DOHH2 (cell line): ENCODE data around the gene ZNF507.

Experiments
- H3F3A ChIP-seq: fragments of 200-600 bp; sonication (generic), shearing (Covaris generic); 2 replicates; pipeline ENCODE4 v1.6.0; 2016; ENCODE audit warnings: antibody characterized with exemption, mild to moderate bottlenecking; ENCODE audit not compliant: control insufficient read depth, insufficient read depth
- H3K27ac ChIP-seq: fragments of 200-600 bp; sonication (generic); 2 replicates; pipeline ENCODE4 v1.5.1; 2014; ENCODE audit warnings: low read depth, mild to moderate bottlenecking, low read length, moderate library complexity
- H3K27me3 ChIP-seq: fragments of 200-600 bp; sonication (generic); 2 replicates; pipeline ENCODE4 v1.6.1; 2014; ENCODE audit warnings: mild to moderate bottlenecking, low read length, mixed read lengths; ENCODE audit not compliant: control insufficient read depth
- H3K36me3 ChIP-seq: fragments of 200-600 bp; sonication (generic); 2 replicates; pipeline ENCODE4 v1.6.1; 2014; ENCODE audit warnings: mild to moderate bottlenecking, low read length, moderate library complexity, mixed read lengths; ENCODE audit not compliant: control insufficient read depth
- H3K4me1 ChIP-seq: fragments of 200-600 bp; sonication (generic); 2 replicates; pipeline ENCODE4 v1.6.1; 2014; ENCODE audit warnings: mild to moderate bottlenecking, low read length, mixed read lengths; ENCODE audit not compliant: control insufficient read depth
- H3K4me2 ChIP-seq: fragments of 200-600 bp; sonication (generic); 2 replicates; pipeline ENCODE4 v1.6.0; 2014; ENCODE audit warnings: mild to moderate bottlenecking, low read length, moderate library complexity
- H3K4me3 ChIP-seq: fragments of 200-600 bp; sonication (generic); 2 replicates; pipeline ENCODE4 v1.5.1; 2014; ENCODE audit warnings: mild to moderate bottlenecking, low read length, mixed read lengths
- H3K79me2 ChIP-seq: fragments of 200-600 bp; sonication (generic); 2 replicates; pipeline ENCODE4 v1.6.1; 2014; ENCODE audit warnings: mild to moderate bottlenecking, low read length, mixed read lengths; ENCODE audit not compliant: control insufficient read depth
- H3K9me2 ChIP-seq: fragments of 200-600 bp; sonication (generic); replicated peaks from 2 replicates; pipeline ENCODE4 v1.6.1; 2014; ENCODE audit warnings: mild to moderate bottlenecking, low read length, mixed read lengths; ENCODE audit not compliant: control insufficient read depth
- H3K9me3 ChIP-seq: fragments of 200-600 bp; sonication (generic); 2 replicates; pipeline ENCODE4 v1.6.1; 2014; ENCODE audit warnings: antibody characterized with exemption, low read length, mixed read lengths; ENCODE audit not compliant: control insufficient read depth, insufficient read depth
- H4K20me1 ChIP-seq: fragments of 200-600 bp; sonication (generic); 2 replicates; pipeline ENCODE4 v1.6.0; 2014; ENCODE audit warnings: low read depth, mild to moderate bottlenecking, antibody characterized with exemption, low read length, moderate library complexity; ENCODE audit not compliant: control insufficient read depth, insufficient read depth
- CTCF ChIP-seq: fragments of 200-600 bp; sonication (generic); IDR thresholded peaks from one replicate; pipeline ENCODE4 v1.5.1; 2014; ENCODE audit warnings: antibody characterized with exemption, mild to moderate bottlenecking, low read depth, low read length; ENCODE audit not compliant: poor library complexity, severe bottlenecking
- EZH2phosphoT487 ChIP-seq: fragments of 200-600 bp; sonication (generic); IDR thresholded peaks from 2 replicates; pipeline ENCODE4 v1.6.1; 2017; ENCODE audit warnings: borderline replicate concordance, mild to moderate bottlenecking, antibody characterized with exemption, low read length, moderate library complexity, mixed read lengths

ZNF507 gene

GRCh38 chr19:32309711-32310390 is 35.6 kb upstream of the ZNF507 start:
- H3K9me2 ChIP-seq, result no peaks in the 10 kb centered on the region
- H3K27ac ChIP-seq, result no peak overlapping the region
- H3K4me3 ChIP-seq, result no peak overlapping the region
- H3K4me2 ChIP-seq, result no peak overlapping the region
- H3K4me1 ChIP-seq, result no peaks in the 10 kb centered on the region
- TF ChIP-seq CTCF (no peak), EZH2phosphoT487 (no peak)
- no peaks in the 10 kb centered on the region for H3K27me3 ChIP-seq
- no peaks in the 10 kb centered on the region for H3K79me2 ChIP-seq
- no peaks in the 10 kb centered on the region for H3F3A ChIP-seq
- H3K36me3 ChIP-seq, result no peaks in the 10 kb centered on the region
- no peaks in the 10 kb centered on the region for H4K20me1 ChIP-seq
- no peaks in the 10 kb centered on the region for H3K9me3 ChIP-seq

GRCh38 chr19:32311371-32311770 is 34.0 kb upstream of the ZNF507 start:
- TF ChIP-seq CTCF (no peak), EZH2phosphoT487 (no peak)
- no peaks in the 10 kb centered on the region for H4K20me1 ChIP-seq
- no peaks in the 10 kb centered on the region for H3K9me3 ChIP-seq
- no peak overlapping the region for H3K27ac ChIP-seq
- H3K9me2 ChIP-seq, result no peaks in the 10 kb centered on the region
- no peaks in the 10 kb centered on the region for H3F3A ChIP-seq
- no peak overlapping the region for H3K4me2 ChIP-seq
- no peaks in the 10 kb centered on the region for H3K27me3 ChIP-seq
- H3K4me1 ChIP-seq, result no peaks in the 10 kb centered on the region
- H3K4me3 ChIP-seq, result no peak overlapping the region
- H3K79me2 ChIP-seq, result no peaks in the 10 kb centered on the region
- H3K36me3 ChIP-seq, result no peaks in the 10 kb centered on the region

- no peaks in the 10 kb centered on the region for H3K9me3 ChIP-seq
- H3K36me3 ChIP-seq, result no peaks in the 10 kb centered on the region
- no peaks in the 10 kb centered on the region for H3K79me2 ChIP-seq
- H4K20me1 ChIP-seq, result no peaks in the 10 kb centered on the region
- no peaks in the 10 kb centered on the region for H3K4me1 ChIP-seq
- no peaks in the 10 kb centered on the region for H3F3A ChIP-seq
- TF ChIP-seq CTCF (no peak), EZH2phosphoT487 (no peak)
- no peaks in the 10 kb centered on the region for H3K27me3 ChIP-seq
- H3K4me2 ChIP-seq, result no peak overlapping the region
- H3K27ac ChIP-seq, result no peak overlapping the region
- no peaks in the 10 kb centered on the region for H3K9me2 ChIP-seq
- H3K4me3 ChIP-seq, result no peak overlapping the region
Measured at GRCh38 chr19:32313569-32314265, 31.7 kb upstream of the ZNF507 start.
